ENCODE data around the gene SQOR. TPM values are rescaled to one million over a fixed set of nuclear protein-coding genes. Genes with fewer than 3 reads are reported as not detected.

The SQOR gene
- total RNA-seq, 1 donor from 2014 or later = 101 TPM

GRCh38 chr15:45705510-45706473, 71.0 kb downstream of the SQOR start:
- DNase-seq (ENCODE audit: low read depth, low spot score) = peak; percentile 50

GRCh38 chr15:45710657-45711056, 75.8 kb downstream of the SQOR start:
- DNase-seq (ENCODE audit: low read depth, low spot score) = no peak

GRCh38 chr15:45714590-45715488, 80.0 kb downstream of the SQOR start:
- DNase-seq (ENCODE audit: low read depth, low spot score) = peak; percentile 30

GRCh38 chr15:45715528-45715927, 80.7 kb downstream of the SQOR start:
- DNase-seq (ENCODE audit: low read depth, low spot score) = no peak

- no peak for DNase-seq (ENCODE audit: low read depth, low spot score)
Observed at GRCh38 chr15:45719490-45719889, 84.7 kb downstream of the SQOR start.

GRCh38 chr15:45720183-45720582, 85.4 kb downstream of the SQOR start:
- no peak for DNase-seq (ENCODE audit: low read depth, low spot score)

GRCh38 chr15:45728641-45729040, 93.8 kb downstream of the SQOR start:
- no peak for DNase-seq (ENCODE audit: low read depth, low spot score)

GRCh38 chr15:45729141-45729540, 94.3 kb downstream of the SQOR start:
- no peak for DNase-seq (ENCODE audit: low read depth, low spot score)

- DNase-seq (ENCODE audit: low read depth, low spot score) = no peak
Observed at GRCh38 chr15:45731343-45731742, 96.5 kb downstream of the SQOR start.

GRCh38 chr15:45732662-45733061, 97.8 kb downstream of the SQOR start:
- no peak for DNase-seq (ENCODE audit: low read depth, low spot score)

- no peak for DNase-seq (ENCODE audit: low read depth, low spot score)
Observed at GRCh38 chr15:45734260-45734711, 99.5 kb downstream of the SQOR start.

Other genes starting within 250 kb of the SQOR start
- 5.7 and 7.5 TPM in 2 replicates for gene SLC30A4, start 112.3 kb upstream of the SQOR start, total RNA-seq
- 58.0 and 62.2 TPM in 2 replicates for gene BLOC1S6, start 47.6 kb upstream of the SQOR start, total RNA-seq